HCT116 (cell line): ENCODE data around the gene PCNP. TPM values are rescaled to one million over a fixed set of nuclear protein-coding genes. Genes with fewer than 3 reads are reported as not detected.

Experiments
- ATAC-seq: fragments of 200-7000 bp; cut with Tn5 transposase; 2 replicates; pipeline ENCODE4 v1.9.1; 2020; ENCODE audit warnings: mild to moderate bottlenecking, moderate library complexity
- BruUV-seq: library from RNA; stranded (reverse); fragments of 400-500 nt; replicated peaks from 2 replicates; lab custom pipeline; 2021; lab: Mats Ljungman, UMichigan
- CTCF ChIA-PET: fragments of 300-600 bp; sonication (Branson Sonifier 250); formaldehyde crosslinking; loops from one replicate; lab custom pipeline; 2021; ENCODE audit warnings: antibody characterized with exemption; lab: Charles Lee
- POLR2A ChIA-PET: fragments of 300-600, 350-600 bp; sonication (Branson Sonifier 250); formaldehyde crosslinking; loops from one replicate; lab custom pipeline; 2021; ENCODE audit warnings: antibody characterized with exemption; lab: Charles Lee
- RAD21 ChIA-PET, 2 experiments: fragments of 300-600 bp; sonication (Branson Sonifier 250); formaldehyde crosslinking; loops; one replicate each; lab custom pipeline; 2023; ENCODE audit warnings: low total read pairs in 2 of 2; ENCODE audit not compliant: uncharacterized antibody in 2 of 2, unreplicated experiment in 2 of 2, low non-redundant PET in 1 of 2; lab: Charles Lee
- DNase-seq: peaks from one replicate; pipeline ENCODE4 v3.0.0-alpha.2; 2010; ENCODE audit warnings: low read depth, low spot score
- H2AFZ ChIP-seq: fragments of 200-600 bp; shearing (Covaris generic), sonication (generic); 2 replicates; pipeline ENCODE4 v1.6.1; 2017; ENCODE audit warnings: low read depth, mixed run types, mixed read lengths, antibody characterized with exemption, low read length; ENCODE audit not compliant: poor library complexity, severe bottlenecking
- H3K27ac ChIP-seq: 2 replicates; pipeline ENCODE4 v1.5.1; 2012; ENCODE audit warnings: low read depth, low read length
- H3K27me3 ChIP-seq: fragments of 200-600 bp; sonication (generic); 2 replicates; pipeline ENCODE4 v1.6.1; 2016; ENCODE audit warnings: mixed run types, low read length, mixed read lengths; ENCODE audit not compliant: insufficient read depth
- H3K36me3 ChIP-seq, 2 experiments: fragments of 200-500 bp in 1 of 2; fragments of 200-600 bp in 1 of 2; sonication (Bioruptor generic) in 1 of 2; sonication (generic) in 1 of 2; 2 replicates each; pipeline versions ENCODE4 v1.5.1 to v1.6.1; 2014 to 2016; ENCODE audit warnings: low read length in 2 of 2, inconsistent platforms in 1 of 2, mixed read lengths in 1 of 2, mixed run types in 1 of 2; ENCODE audit not compliant: insufficient read depth in 2 of 2, control insufficient read depth in 1 of 2
- H3K4me1 ChIP-seq, 2 experiments: fragments of 200-600 bp in 1 of 2; sonication (generic) in 1 of 2; 2 replicates each; pipeline versions ENCODE4 v1.5.1 to v1.6.1; 2012 to 2017; ENCODE audit warnings: low read length in 2 of 2, inconsistent platforms in 1 of 2, mild to moderate bottlenecking in 1 of 2, mixed read lengths in 1 of 2, mixed run types in 1 of 2, moderate library complexity in 1 of 2; ENCODE audit not compliant: insufficient read depth in 2 of 2, control insufficient read depth in 1 of 2
- H3K4me2 ChIP-seq: fragments of 200-600 bp; sonication (generic); 2 replicates; pipeline ENCODE4 v1.6.1; 2017; ENCODE audit warnings: mixed run types, low read length, mixed read lengths
- H3K4me3 ChIP-seq, 2 experiments: fragments of 200-600 bp in 1 of 2; sonication (generic) in 1 of 2; replicated peaks in 1 of 2; 2 replicates each; pipeline ENCODE4 v1.5.1; 2011 to 2016; ENCODE audit warnings: low read length in 2 of 2, control low read depth in 1 of 2, low read depth in 1 of 2, mild to moderate bottlenecking in 1 of 2, mixed read lengths in 1 of 2, mixed run types in 1 of 2
- H3K79me2 ChIP-seq: fragments of 200-600 bp; sonication (generic); 2 replicates; pipeline ENCODE4 v1.6.1; 2017; ENCODE audit warnings: mild to moderate bottlenecking, mixed run types, low read length, moderate library complexity, mixed read lengths; ENCODE audit not compliant: insufficient read depth
- H3K9ac ChIP-seq: fragments of 200-600 bp; sonication (generic); 2 replicates; pipeline ENCODE4 v1.6.1; 2016; ENCODE audit warnings: low read length, mixed read lengths
- H3K9me2 ChIP-seq: fragments of 200-600 bp; sonication (generic), shearing (Covaris generic); 2 replicates; pipeline ENCODE4 v1.6.1; 2017; ENCODE audit warnings: mixed run types, mild to moderate bottlenecking, moderate library complexity; ENCODE audit not compliant: insufficient read depth
- H3K9me3 ChIP-seq, 2 experiments: fragments of 200-500 bp in 1 of 2; fragments of 200-600 bp in 1 of 2; sonication (Bioruptor generic) in 1 of 2; sonication (generic) in 1 of 2; 2 replicates each; pipeline ENCODE4 v1.6.1; 2014 to 2017; ENCODE audit warnings: low read length in 2 of 2, mixed read lengths in 2 of 2, inconsistent platforms in 1 of 2, low read depth in 1 of 2, mild to moderate bottlenecking in 1 of 2, mixed run types in 1 of 2, moderate library complexity in 1 of 2; ENCODE audit not compliant: control insufficient read depth in 1 of 2, insufficient read depth in 1 of 2
- H4K20me1 ChIP-seq: fragments of 200-600 bp; sonication (generic), shearing (Covaris generic); 2 replicates; pipeline ENCODE4 v1.6.1; 2017; ENCODE audit warnings: mixed run types, mild to moderate bottlenecking, moderate library complexity; ENCODE audit not compliant: insufficient read depth
- CBX3 ChIP-seq: IDR thresholded peaks from 2 replicates; pipeline ENCODE4 v1.6.1; 2012; ENCODE audit warnings: low read depth
- CEBPB ChIP-seq: IDR thresholded peaks from 2 replicates; pipeline ENCODE4 v1.6.1; 2012; ENCODE audit warnings: low read depth
- CTCF ChIP-seq, 3 experiments: fragments of 200-600 bp in 1 of 3; sonication (generic) in 1 of 3; IDR thresholded peaks in 2 of 3; conservative IDR thresholded peaks in 1 of 3; 2 replicates each; pipeline ENCODE4 v1.5.1; 2012 to 2017; ENCODE audit warnings: low read depth in 2 of 3, low read length in 2 of 3, antibody characterized with exemption in 1 of 3, borderline replicate concordance in 1 of 3, control low read depth in 1 of 3, mild to moderate bottlenecking in 1 of 3, mixed read lengths in 1 of 3, mixed run types in 1 of 3, moderate library complexity in 1 of 3; ENCODE audit not compliant: insufficient read depth in 1 of 3
- EZH2 ChIP-seq: fragments of 200-600 bp; sonication (generic); IDR thresholded peaks from 2 replicates; pipeline ENCODE4 v1.6.1; 2017; ENCODE audit warnings: antibody characterized with exemption, mixed run types
- JUND ChIP-seq: IDR thresholded peaks from 2 replicates; pipeline ENCODE4 v1.6.1; 2012
- MAX ChIP-seq: IDR thresholded peaks from 2 replicates; pipeline ENCODE4 v1.6.1; 2012
- POLR2AphosphoS5 ChIP-seq: IDR thresholded peaks from 2 replicates; pipeline ENCODE4 v1.6.1; 2011; ENCODE audit warnings: mild to moderate bottlenecking, low read depth, low read length, moderate library complexity
- RAD21 ChIP-seq: IDR thresholded peaks from 2 replicates; pipeline ENCODE4 v1.6.1; 2012; ENCODE audit warnings: low read depth, mild to moderate bottlenecking
- REST ChIP-seq: IDR thresholded peaks from 2 replicates; pipeline ENCODE4 v1.6.1; 2012; ENCODE audit warnings: low read depth
- SIN3A ChIP-seq: IDR thresholded peaks from 2 replicates; pipeline ENCODE4 v1.6.1; 2012; ENCODE audit warnings: low read depth
- YY1 ChIP-seq: IDR thresholded peaks from 2 replicates; pipeline ENCODE4 v1.6.1; 2011; ENCODE audit warnings: low read length, low read depth, moderate library complexity, mild to moderate bottlenecking; ENCODE audit not compliant: insufficient replicate concordance; ENCODE audit errors: extremely low read depth
- ZBTB33 ChIP-seq: IDR thresholded peaks from 2 replicates; pipeline ENCODE4 v1.6.1; 2011; ENCODE audit warnings: mild to moderate bottlenecking, low read length, moderate library complexity; ENCODE audit not compliant: insufficient replicate concordance; ENCODE audit errors: extremely low read depth
- ZNF274 ChIP-seq: fragments of 200-500 bp; sonication (Bioruptor generic); IDR thresholded peaks from 2 replicates; pipeline ENCODE4 v1.6.1; 2014; ENCODE audit warnings: mild to moderate bottlenecking, low read depth, low read length, inconsistent platforms
- intact Hi-C: fragments of 100-400 bp; cut with micrococcal nuclease; formaldehyde crosslinking; loops from 2 replicates; pipeline ENCODE4 v1.10.0; 2022
- total RNA-seq: library from RNA; stranded (reverse); gene quantifications from one replicate; pipeline ENCODE4 v1.2.1, GENCODE V29; 2021; ENCODE audit not compliant: unreplicated experiment

PCNP gene
- total RNA-seq, 1 experiment from 2014 or later, result 177 TPM

GRCh38 chr3:101556064-101556463 lies 17.9 kb upstream of the PCNP start:
- ChIA-PET CTCF (no interaction called here), POLR2A (no interaction called here), RAD21 (no interaction called here)
- Histone ChIP-seq H3K27me3 (peaks cover 19% of the 10 kb centered on the region; the same call in 1 of the 2 replicates), H4K20me1 (no peaks in the 10 kb centered on the region), H3K9me2 (no peaks in the 10 kb centered on the region), H3K79me2 (no peaks in the 10 kb centered on the region), H3K36me3 (no peaks in the 10 kb centered on the region), H3K4me1 (peaks cover 1 to 4% of the 10 kb centered on the region in 2 experiments; a peak in 2 of 4 replicates), H2AFZ (no peak overlapping the region), H3K9me3 (no peaks in the 10 kb centered on the region), H3K4me2 (no peak overlapping the region), H3K9ac (no peak overlapping the region), H3K27ac (no peak overlapping the region)
- ATAC-seq (no peak), DNase-seq (no peak)
- intact Hi-C loops, result no loop called here
- no TSS peak for BruUV-seq
- TF ChIP-seq POLR2AphosphoS5, result no peak
- no peak for TF ChIP-seq SIN3A
- no peak for TF ChIP-seq CEBPB
- no peak for TF ChIP-seq CTCF (IDR thresholded peaks at IDR 0.05 in 2 of 3, conservative IDR thresholded peaks at IDR 0.05 in 1 of 3; ENCODE audit: borderline replicate concordance in 1 of 3, insufficient read depth in 1 of 3, low read depth in 2 of 3, low read length in 2 of 3)
- no peak for TF ChIP-seq REST
- TF ChIP-seq EZH2, result no peak
- no peak for TF ChIP-seq ZNF274
- no peak for TF ChIP-seq RAD21
- no peak for TF ChIP-seq CBX3
- no peak for TF ChIP-seq ZBTB33
- no peak for TF ChIP-seq YY1
- no peak for TF ChIP-seq JUND
- TF ChIP-seq MAX, result no peak
- TF ChIP-seq, all 23 proteins: peak for 0
- H3K4me3 ChIP-seq, result no peak overlapping the region
